ENCODE measurements around the gene PHOX2B. TPM values are rescaled to one million over a fixed set of nuclear protein-coding genes. Genes with fewer than 3 reads are reported as not detected.

Gene PHOX2B
- total RNA-seq, 1 experiment from 2014 or later: not detected

DNA sequence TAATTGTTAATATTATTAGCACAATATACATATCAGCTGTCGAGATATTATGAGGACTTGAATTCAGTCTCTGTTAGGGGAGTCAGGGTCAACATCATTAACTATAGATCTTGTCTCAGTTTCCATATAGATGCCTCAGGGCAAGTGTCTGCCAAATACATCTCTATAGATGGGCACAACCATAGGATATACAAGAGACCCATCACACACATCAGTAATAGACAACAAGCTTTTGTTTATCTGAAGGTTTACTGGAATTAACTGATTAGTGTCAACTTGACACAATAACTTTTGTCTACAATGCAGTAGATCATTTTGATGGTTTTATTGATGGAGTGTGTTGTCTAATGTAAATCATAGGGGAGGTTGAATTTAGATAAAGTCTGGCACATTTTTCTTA lies 37.1 kb upstream of the PHOX2B start:
- Mint-ChIP-seq H3K27me3 (ENCODE audit: insufficient read depth, unreplicated experiment) (no peaks in the 10 kb centered on the region), H3K36me3 (ENCODE audit: insufficient read depth, unreplicated experiment) (no peaks in the 10 kb centered on the region), H3K4me1 (ENCODE audit: insufficient read depth, unreplicated experiment) (no peaks in the 10 kb centered on the region), H3K27ac (ENCODE audit: low read depth, unreplicated experiment) (no peak overlapping the region), H3K4me3 (ENCODE audit: unreplicated experiment) (no peak overlapping the region), H3K9me3 (ENCODE audit: unreplicated experiment) (no peaks in the 10 kb centered on the region)
- TF ChIP-seq, protein P1, sequence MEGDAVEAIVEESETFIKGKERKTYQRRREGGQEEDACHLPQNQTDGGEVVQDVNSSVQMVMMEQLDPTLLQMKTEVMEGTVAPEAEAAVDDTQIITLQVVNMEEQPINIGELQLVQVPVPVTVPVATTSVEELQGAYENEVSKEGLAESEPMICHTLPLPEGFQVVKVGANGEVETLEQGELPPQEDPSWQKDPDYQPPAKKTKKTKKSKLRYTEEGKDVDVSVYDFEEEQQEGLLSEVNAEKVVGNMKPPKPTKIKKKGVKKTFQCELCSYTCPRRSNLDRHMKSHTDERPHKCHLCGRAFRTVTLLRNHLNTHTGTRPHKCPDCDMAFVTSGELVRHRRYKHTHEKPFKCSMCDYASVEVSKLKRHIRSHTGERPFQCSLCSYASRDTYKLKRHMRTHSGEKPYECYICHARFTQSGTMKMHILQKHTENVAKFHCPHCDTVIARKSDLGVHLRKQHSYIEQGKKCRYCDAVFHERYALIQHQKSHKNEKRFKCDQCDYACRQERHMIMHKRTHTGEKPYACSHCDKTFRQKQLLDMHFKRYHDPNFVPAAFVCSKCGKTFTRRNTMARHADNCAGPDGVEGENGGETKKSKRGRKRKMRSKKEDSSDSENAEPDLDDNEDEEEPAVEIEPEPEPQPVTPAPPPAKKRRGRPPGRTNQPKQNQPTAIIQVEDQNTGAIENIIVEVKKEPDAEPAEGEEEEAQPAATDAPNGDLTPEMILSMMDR (IDR thresholded peaks at IDR 0.05; ENCODE audit: unreplicated experiment): no peak
- no peak for DNase-seq (ENCODE audit: unreplicated experiment)
- no TSS peak for BruUV-seq (replicated peaks)
- POLR2A ChIA-PET: interaction anchor here (1.2 kb wide), 1 partner anchor 47 kb away, joined by 3 read pairs; no protein-coding TSS in a partner anchor
- CTCF ChIA-PET: interaction anchor here (0.6 kb wide), 2 partner anchors 12 to 238 kb away, joined by 3 read pairs; no protein-coding TSS in a partner anchor
- intact Hi-C loops (cut with micrococcal nuclease): no loop called here

DNA sequence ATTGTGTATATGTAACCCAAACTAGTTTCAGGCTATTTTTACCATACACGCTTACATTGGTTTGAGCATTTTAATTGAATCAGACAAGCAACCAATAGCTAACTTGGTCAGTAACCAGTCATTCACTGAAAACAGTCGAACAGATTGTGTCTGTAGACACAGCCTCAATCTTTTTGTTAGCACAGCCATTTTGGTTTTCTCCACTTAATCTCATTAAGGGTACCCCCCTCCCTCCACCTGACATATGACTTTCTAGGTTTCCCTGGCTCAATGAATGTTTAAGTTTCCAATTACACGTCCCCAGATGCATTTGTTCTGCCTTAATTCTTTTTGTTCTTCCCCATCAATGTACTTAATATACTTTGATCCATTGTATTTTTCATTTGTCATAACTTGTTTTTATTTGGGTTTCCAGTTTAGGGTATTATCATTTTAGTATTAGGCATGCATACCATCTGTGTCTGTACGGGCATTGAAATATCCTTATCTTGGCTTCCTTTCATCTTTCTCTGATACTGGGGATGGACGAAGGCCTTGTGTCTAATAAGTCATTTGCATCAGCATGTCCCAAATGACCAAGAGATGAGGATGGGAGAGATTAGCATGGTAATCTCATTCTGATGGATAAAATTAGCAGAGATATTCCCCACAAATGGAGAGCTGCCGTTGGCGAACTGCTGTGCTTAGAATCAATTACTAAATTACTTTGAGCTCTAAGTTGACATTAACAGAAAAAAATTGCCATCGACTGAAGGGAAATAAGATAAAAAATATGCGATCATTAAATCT lies 35.9 kb upstream of the PHOX2B start:
- H3K9me3 Mint-ChIP-seq (ENCODE audit: unreplicated experiment): no peaks in the 10 kb centered on the region
- intact Hi-C loops (cut with micrococcal nuclease): no loop called here
- TF ChIP-seq, protein P1 (IDR thresholded peaks at IDR 0.05; ENCODE audit: unreplicated experiment): no peak
- no peak overlapping the region for H3K27ac Mint-ChIP-seq (ENCODE audit: low read depth, unreplicated experiment)
- ChIA-PET CTCF (no interaction called here), POLR2A (no interaction called here)
- no peak overlapping the region for H3K4me3 Mint-ChIP-seq (ENCODE audit: unreplicated experiment)
- no peaks in the 10 kb centered on the region for H3K27me3 Mint-ChIP-seq (ENCODE audit: insufficient read depth, unreplicated experiment)
- H3K4me1 Mint-ChIP-seq (ENCODE audit: insufficient read depth, unreplicated experiment): no peaks in the 10 kb centered on the region
- no TSS peak for BruUV-seq (replicated peaks)
- DNase-seq (ENCODE audit: unreplicated experiment): no peak
- no peaks in the 10 kb centered on the region for H3K36me3 Mint-ChIP-seq (ENCODE audit: insufficient read depth, unreplicated experiment)

DNA sequence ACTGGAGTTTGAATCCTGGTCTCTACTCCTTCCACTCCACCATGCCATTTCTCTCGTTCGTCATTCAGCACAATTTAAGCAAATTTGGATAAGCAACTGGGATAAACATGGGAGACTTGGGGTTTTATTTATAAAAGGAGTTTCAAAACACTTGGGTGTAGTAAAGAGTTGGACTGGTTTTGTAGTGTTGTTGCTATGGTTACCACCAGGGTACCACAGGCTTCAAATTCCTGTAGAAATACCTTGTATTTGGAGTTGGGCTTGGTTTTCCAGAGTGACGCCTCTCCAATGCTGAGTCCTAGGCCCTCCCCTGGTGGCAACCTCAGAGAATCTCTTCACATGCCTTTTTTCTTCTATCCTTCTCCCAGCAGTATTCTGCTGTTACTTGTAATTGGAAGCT lies 27.9 kb upstream of the PHOX2B start:
- TF ChIP-seq, protein P1 (IDR thresholded peaks at IDR 0.05; ENCODE audit: unreplicated experiment): no peak
- Mint-ChIP-seq H3K36me3 (ENCODE audit: insufficient read depth, unreplicated experiment) (no peaks in the 10 kb centered on the region), H3K27ac (ENCODE audit: low read depth, unreplicated experiment) (no peak overlapping the region), H3K4me1 (ENCODE audit: insufficient read depth, unreplicated experiment) (peaks cover 8% of the 10 kb centered on the region), H3K9me3 (ENCODE audit: unreplicated experiment) (no peaks in the 10 kb centered on the region), H3K27me3 (ENCODE audit: insufficient read depth, unreplicated experiment) (no peaks in the 10 kb centered on the region), H3K4me3 (ENCODE audit: unreplicated experiment) (no peak overlapping the region)
- POLR2A ChIA-PET: interaction anchor here (1.0 kb wide), 1 partner anchor 15 kb away, joined by 4 read pairs; no protein-coding TSS in a partner anchor
- no peak for DNase-seq (ENCODE audit: unreplicated experiment)
- CTCF ChIA-PET: no interaction called here
- intact Hi-C loops (cut with micrococcal nuclease): no loop called here
- no TSS peak for BruUV-seq (replicated peaks)

DNA sequence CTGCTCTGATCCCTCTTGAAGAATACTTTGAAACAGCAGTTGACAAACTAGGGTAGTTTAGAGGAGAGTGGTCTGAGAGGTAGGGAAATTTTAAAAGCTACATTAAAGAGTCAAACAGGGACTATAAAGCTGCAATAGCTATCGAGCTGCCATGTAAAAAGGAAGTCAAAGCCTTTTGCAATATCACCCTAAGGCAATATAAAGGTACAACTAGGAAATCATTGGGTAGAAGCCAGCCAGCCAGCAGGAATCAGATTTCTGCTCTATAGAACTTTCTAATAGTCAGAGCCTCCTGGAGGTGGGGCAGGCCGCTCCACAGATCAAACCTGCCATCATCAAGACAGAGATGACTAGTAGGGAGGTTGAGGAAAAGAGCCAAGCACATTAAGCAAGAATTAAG lies 15.2 kb upstream of the PHOX2B start:
- H3K36me3 Mint-ChIP-seq (ENCODE audit: insufficient read depth, unreplicated experiment): no peaks in the 10 kb centered on the region
- CTCF ChIA-PET: interaction anchor here (0.6 to 1.9 kb wide), 4 partner anchors 12 to 307 kb away, joined by 3 to 5 read pairs (median 3); no protein-coding TSS in a partner anchor
- POLR2A ChIA-PET: interaction anchor here (0.7 to 1.5 kb wide), 8 partner anchors 12 to 171 kb away, joined by 3 to 8 read pairs (median 4); partner anchors contain the start of gene TMEM33
- H3K9me3 Mint-ChIP-seq (ENCODE audit: unreplicated experiment): peaks cover 7% of the 10 kb centered on the region
- BruUV-seq (replicated peaks): no TSS peak
- DNase-seq (ENCODE audit: unreplicated experiment): peak; percentile 87
- H3K27ac Mint-ChIP-seq (ENCODE audit: low read depth, unreplicated experiment): peak overlapping the region; percentile 72
- H3K27me3 Mint-ChIP-seq (ENCODE audit: insufficient read depth, unreplicated experiment): no peaks in the 10 kb centered on the region
- TF ChIP-seq, protein P1 (IDR thresholded peaks at IDR 0.05; ENCODE audit: unreplicated experiment): no peak
- intact Hi-C loops (cut with micrococcal nuclease): no loop called here
- no peak overlapping the region for H3K4me3 Mint-ChIP-seq (ENCODE audit: unreplicated experiment)
- H3K4me1 Mint-ChIP-seq (ENCODE audit: insufficient read depth, unreplicated experiment): peaks cover 21% of the 10 kb centered on the region

Data from MCF 10A (cell line).